H1 (cell line): Measurements from ENCODE around the gene DTWD2. TPM values are rescaled to one million over a fixed set of nuclear protein-coding genes. Genes with fewer than 3 reads are reported as not detected.

Experiments used
- CTCF ChIA-PET: fragments of 300-600 bp; sonication (Branson Sonifier 250); formaldehyde crosslinking; loops from one replicate; lab custom pipeline; 2021; ENCODE audit not compliant: partially characterized antibody; lab: Charles Lee
- POLR2A ChIA-PET: fragments of 300-600 bp; sonication (Branson Sonifier 250); formaldehyde crosslinking; loops from one replicate; lab custom pipeline; 2021; ENCODE audit warnings: inconsistent platforms; ENCODE audit not compliant: partially characterized antibody; lab: Charles Lee
- DNase-seq, 2 experiments: peaks; one replicate each; pipeline versions ENCODE4 v3.0.0 to v3.0.0-alpha.2; 2010 to 2022; ENCODE audit warnings: low spot score in 2 of 2, low read depth in 1 of 2, mixed read lengths in 1 of 2
- FAIRE-seq: peaks from 2 replicates; lab custom pipeline; 2011; peaks lifted over from hg19 to GRCh38; lab: Jason Lieb, UNC
- H2AFZ ChIP-seq: 2 replicates; pipeline ENCODE4 v1.8.1; 2012; ENCODE audit warnings: low read length, inconsistent platforms
- H2AK5ac ChIP-seq: 2 replicates; pipeline ENCODE4 v1.6.1; 2013; ENCODE audit warnings: low read depth, low read length
- H2BK120ac ChIP-seq: replicated peaks from 2 replicates; pipeline ENCODE3; 2013; ENCODE audit warnings: low read depth, low read length, inconsistent platforms
- H2BK12ac ChIP-seq: 2 replicates; pipeline ENCODE4 v1.6.1; 2013; ENCODE audit warnings: low read depth, low read length
- H2BK15ac ChIP-seq: 2 replicates; pipeline ENCODE4 v1.6.1; 2013; ENCODE audit warnings: low read length
- H2BK20ac ChIP-seq: 2 replicates; pipeline ENCODE4 v1.6.1; 2013; ENCODE audit warnings: low read length
- H2BK5ac ChIP-seq: 2 replicates; pipeline ENCODE4 v1.6.1; 2013; ENCODE audit warnings: low read depth, low read length
- H3K14ac ChIP-seq: 2 replicates; pipeline ENCODE4 v1.6.1; 2013; ENCODE audit warnings: inconsistent platforms; ENCODE audit not compliant: insufficient read length
- H3K18ac ChIP-seq: 2 replicates; pipeline ENCODE4 v1.6.1; 2013; ENCODE audit warnings: low read length; ENCODE audit errors: extremely low read depth
- H3K23ac ChIP-seq: 2 replicates; pipeline ENCODE4 v1.6.1; 2013; ENCODE audit warnings: inconsistent platforms; ENCODE audit not compliant: insufficient read length
- H3K23me2 ChIP-seq: 2 replicates; pipeline ENCODE4 v1.6.1; 2013; ENCODE audit warnings: low read depth, low read length
- H3K27ac ChIP-seq: 2 replicates; pipeline ENCODE4 v1.6.1; 2011; ENCODE audit warnings: low read depth, low read length, inconsistent platforms
- H3K27me3 ChIP-seq, 4 experiments: replicated peaks in 1 of 4; 1 replicate in 1 of 4; 2 replicates in 3 of 4; pipeline versions ENCODE4 v1.6.1 to v1.8.1; 2011 to 2013; ENCODE audit warnings: low read length in 3 of 4, mild to moderate bottlenecking in 3 of 4, inconsistent platforms in 2 of 4, mixed read lengths in 2 of 4, moderate library complexity in 1 of 4; ENCODE audit not compliant: control insufficient read depth in 3 of 4, insufficient read depth in 3 of 4; ENCODE audit errors: extremely low read depth in 1 of 4
- H3K36me3 ChIP-seq, 4 experiments: 2 replicates each; pipeline versions ENCODE4 v1.6.1 to v1.8.1; 2011 to 2013; ENCODE audit warnings: mild to moderate bottlenecking in 4 of 4, low read length in 3 of 4, moderate library complexity in 2 of 4, control low read depth in 1 of 4, inconsistent platforms in 1 of 4; ENCODE audit not compliant: insufficient read depth in 4 of 4, control insufficient read depth in 2 of 4
- H3K4ac ChIP-seq: replicated peaks from 2 replicates; pipeline ENCODE3; 2013; ENCODE audit warnings: low read length, low read depth, mixed read lengths, inconsistent platforms; ENCODE audit not compliant: insufficient read length
- H3K4me1 ChIP-seq, 4 experiments: replicated peaks in 1 of 4; 1 replicate in 1 of 4; 2 replicates in 3 of 4; pipeline versions ENCODE4 v1.6.1 to v1.8.1; 2011 to 2013; ENCODE audit warnings: low read length in 3 of 4, inconsistent platforms in 2 of 4, mixed read lengths in 1 of 4; ENCODE audit not compliant: insufficient read depth in 4 of 4, control insufficient read depth in 3 of 4
- H3K4me2 ChIP-seq, 2 experiments: 2 replicates each; pipeline versions ENCODE4 v1.6.1 to v1.8.1; 2011 to 2013; ENCODE audit warnings: low read depth in 2 of 2, low read length in 2 of 2, control low read depth in 1 of 2, inconsistent platforms in 1 of 2, mild to moderate bottlenecking in 1 of 2; ENCODE audit not compliant: insufficient read depth in 1 of 2
- H3K4me3 ChIP-seq, 4 experiments: fragments of 200-600, 300-600 bp in 1 of 4; sonication (generic), shearing (Covaris generic), sonication (Bioruptor Twin) in 1 of 4; 2 replicates each; pipeline versions ENCODE4 v1.5.1 to v1.8.1; 2011 to 2016; ENCODE audit warnings: low read length in 4 of 4, low read depth in 3 of 4, control low read depth in 2 of 4, inconsistent platforms in 2 of 4, mild to moderate bottlenecking in 2 of 4, mixed read lengths in 1 of 4, moderate library complexity in 1 of 4; ENCODE audit not compliant: insufficient read depth in 2 of 4; ENCODE audit errors: extremely low read depth in 1 of 4
- H3K56ac ChIP-seq: replicated peaks from 2 replicates; pipeline ENCODE3; 2013; ENCODE audit warnings: low read depth, mild to moderate bottlenecking, mixed read lengths, low read length, inconsistent platforms; ENCODE audit not compliant: insufficient read length
- H3K79me1 ChIP-seq: 2 replicates; pipeline ENCODE4 v1.6.1; 2013; ENCODE audit warnings: low read depth, low read length, control low read depth
- H3K79me2 ChIP-seq, 2 experiments: 2 replicates each; pipeline versions ENCODE4 v1.6.1 to v1.8.1; 2012 to 2013; ENCODE audit warnings: low read length in 2 of 2, mild to moderate bottlenecking in 2 of 2, inconsistent platforms in 1 of 2; ENCODE audit not compliant: insufficient read depth in 2 of 2, control insufficient read depth in 1 of 2
- H3K9ac ChIP-seq, 4 experiments: replicated peaks in 1 of 4; 1 replicate in 1 of 4; 2 replicates in 3 of 4; pipeline versions ENCODE4 v1.6.1 to v1.8.1; 2011 to 2013; ENCODE audit warnings: low read depth in 3 of 4, low read length in 3 of 4, control low read depth in 2 of 4, mild to moderate bottlenecking in 2 of 4, moderate library complexity in 2 of 4, inconsistent platforms in 1 of 4; ENCODE audit errors: extremely low read depth in 1 of 4
- H3K9me3 ChIP-seq, 2 experiments: 2 replicates each; pipeline versions ENCODE4 v1.6.1 to v1.8.1; 2012 to 2013; ENCODE audit warnings: mild to moderate bottlenecking in 2 of 2, moderate library complexity in 2 of 2, control low read depth in 1 of 2, inconsistent platforms in 1 of 2, low read depth in 1 of 2, low read length in 1 of 2, mixed read lengths in 1 of 2; ENCODE audit not compliant: insufficient read depth in 2 of 2
- H4K20me1 ChIP-seq, 2 experiments: replicated peaks in 1 of 2; 2 replicates each; pipeline versions ENCODE3 to v1.8.1; 2011 to 2013; ENCODE audit warnings: inconsistent platforms in 2 of 2, low read length in 2 of 2, mild to moderate bottlenecking in 1 of 2; ENCODE audit not compliant: insufficient read depth in 2 of 2, control insufficient read depth in 1 of 2
- H4K5ac ChIP-seq: 2 replicates; pipeline ENCODE4 v1.6.1; 2013; ENCODE audit warnings: low read length, low read depth, mixed read lengths, inconsistent platforms; ENCODE audit not compliant: insufficient read length
- H4K8ac ChIP-seq: 2 replicates; pipeline ENCODE4 v1.8.0; 2013; ENCODE audit warnings: mild to moderate bottlenecking, moderate library complexity, low read length, inconsistent platforms; ENCODE audit not compliant: insufficient read depth; ENCODE audit errors: extremely low read depth
- H4K91ac ChIP-seq: replicated peaks from 2 replicates; pipeline ENCODE3; 2013; ENCODE audit warnings: low read length, mixed read lengths, inconsistent platforms; ENCODE audit not compliant: insufficient read length
- BACH1 ChIP-seq: IDR thresholded peaks from 2 replicates; pipeline ENCODE4 v1.6.1; 2012; ENCODE audit warnings: low read length, improper control_type of control experiment
- BRCA1 ChIP-seq: IDR thresholded peaks from 2 replicates; pipeline ENCODE4 v1.6.1; 2012; ENCODE audit warnings: low read depth, low read length, improper control_type of control experiment
- JUND ChIP-seq: IDR thresholded peaks from 2 replicates; pipeline ENCODE4 v1.6.1; 2011; ENCODE audit warnings: mild to moderate bottlenecking, improper control_type of control experiment, low read length
- POU5F1 ChIP-seq: IDR thresholded peaks from 2 replicates; pipeline ENCODE4 v1.6.1; 2011; ENCODE audit warnings: low read depth, mild to moderate bottlenecking, low read length, moderate library complexity
- RFX5 ChIP-seq: IDR thresholded peaks from 2 replicates; pipeline ENCODE4 v1.6.1; 2011; ENCODE audit warnings: low read depth, low read length, improper control_type of control experiment, borderline replicate concordance
- SIN3A ChIP-seq, 2 experiments: IDR thresholded peaks in 1 of 2; conservative IDR thresholded peaks in 1 of 2; 2 replicates each; pipeline ENCODE4 v1.6.1; 2011 to 2012; ENCODE audit warnings: low read length in 2 of 2, improper control_type of control experiment in 1 of 2, low read depth in 1 of 2, mild to moderate bottlenecking in 1 of 2
- SIRT6 ChIP-seq: IDR thresholded peaks from one replicate; pipeline ENCODE4 v1.7.1; 2012; ENCODE audit warnings: low read length, inconsistent platforms
- WGBS, 2 experiments: shearing (Covaris generic) in 1 of 2; methylation state at CpG; one replicate each; pipeline versions ENCODE4 v1.1.6 to v1.1.7; 2013 to 2015; ENCODE audit warnings: low lambda C conversion rate in 2 of 2, mixed read lengths in 2 of 2, inconsistent platforms in 1 of 2, low coverage in 1 of 2, missing lambda C conversion rate in 1 of 2; ENCODE audit not compliant: insufficient replicate concordance in 2 of 2, insufficient coverage in 1 of 2, insufficient read length in 1 of 2; ENCODE audit errors: extremely low coverage in 1 of 2, missing lambda C conversion rate in 1 of 2; 5-methylcytosine and 5-hydroxymethylcytosine counted together
- polyA plus RNA-seq, 7 experiments: library from polyadenylated mRNA; depleted of rRNA in 3 of 7; stranded (reverse) in 5 of 7; unstranded in 2 of 7; fragments of >200 nt in 5 of 7; fragments of 200-250 nt in 2 of 7; gene quantifications; 1 replicate in 5 of 7; 2 replicates in 1 of 7; 4 replicates in 1 of 7; pipeline versions ENCODE4 v1.2.1 to v1.2.3, GENCODE V29; 2011 to 2013; ENCODE audit warnings: missing spikeins in 2 of 7, mixed read lengths in 2 of 7
- total RNA-seq: library from RNA; stranded (reverse); fragmentation: NEBNext Ultra II Directional; extraction: Animal tissue kit (Norgen Biotek cat#: 25700); gene quantifications from 2 replicates; pipeline ENCODE4 v1.2.1, GENCODE V29; 2021
- TF ChIP-seq, protein P1 (sequence below): IDR thresholded peaks from 2 replicates; pipeline ENCODE4 v1.6.1; 2012; ENCODE audit warnings: inconsistent platforms

DTWD2 gene
- total and polyA plus RNA-seq, 2 of the 8 experiments (the other 6 are each of a cell fraction or from before 2014, with no cell fraction given): 4.3 to 17.1 TPM

GRCh38 chr5:118794281-118794680 lies 194.1 kb downstream of the DTWD2 start:
- Histone ChIP-seq H3K56ac (no peak overlapping the region), H3K23me2 (no peaks in the 10 kb centered on the region), H2BK20ac (no peak overlapping the region), H4K20me1 (no peaks in the 10 kb centered on the region), H2BK5ac (no peak overlapping the region), H3K9ac (no peak overlapping the region), H3K4me1 (peaks cover 0 to 10% (median 4%) of the 10 kb centered on the region in 4 experiments; a peak in 5 of 7 replicates), H4K91ac (no peak overlapping the region), H3K27ac (no peak overlapping the region), H2BK12ac (no peak overlapping the region), H2AFZ (no peak overlapping the region), H3K18ac (no peak overlapping the region), H3K79me2 (no peaks in the 10 kb centered on the region), H3K9me3 (0 out of 4 replicates have a peak, but pooled peaks cover 0 to 3% of the 10 kb centered on the region in 2 experiments), H2BK15ac (no peak overlapping the region), H2AK5ac (no peak overlapping the region), H2BK120ac (no peak overlapping the region), H3K36me3 (no peaks in the 10 kb centered on the region), H4K5ac (no peak overlapping the region), H3K4ac (no peak overlapping the region), H3K14ac (no peak overlapping the region), H3K79me1 (no peaks in the 10 kb centered on the region), H3K27me3 (no peaks in the 10 kb centered on the region), H4K8ac (no peak overlapping the region), H3K4me2 (no peak overlapping the region), H3K23ac (no peak overlapping the region), H3K4me3 (no peak overlapping the region)
- TF ChIP-seq BACH1 (no peak), SIRT6 (no peak), SIN3A (conservative IDR thresholded peaks at IDR 0.05 in 1 of 2, IDR thresholded peaks at IDR 0.05 in 1 of 2; ENCODE audit: low read depth in 1 of 2, low read length in 2 of 2) (no peak), RFX5 (no peak), BRCA1 (no peak), POU5F1 (no peak), JUND (no peak)
- TF ChIP-seq, protein P1, sequence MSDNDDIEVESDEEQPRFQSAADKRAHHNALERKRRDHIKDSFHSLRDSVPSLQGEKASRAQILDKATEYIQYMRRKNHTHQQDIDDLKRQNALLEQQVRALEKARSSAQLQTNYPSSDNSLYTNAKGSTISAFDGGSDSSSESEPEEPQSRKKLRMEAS: no peak
- DNase-seq (no peak), FAIRE-seq (no peak)
- CTCF ChIA-PET: interaction anchor here (0.7 to 5.2 kb wide), 8 partner anchors 10 to 1145 kb away, joined by 4 to 69 read pairs (median 6); no protein-coding TSS in a partner anchor
- POLR2A ChIA-PET: no interaction called here
- 88% methylated on average over 3 of the region's 3 CpGs; no CpG with 5 or more reads in 1 of the 2 experiments for WGBS, 2 experiments
